Activated CD8-positive, alpha-beta memory T cell treated with anti-CD3 and anti-CD28 coated beads, Interleukin-2, amount 50 U/mL, for 1 hour (primary cell): Measurements from ENCODE around the gene U2AF1L4.

Source experiments
- DNase-seq: peaks from one replicate; pipeline ENCODE4 v3.0.0-alpha.2; 2020; ENCODE audit errors: extremely low read depth

Gene U2AF1L4

GRCh38 chr19:35740423-35741202 is 4.6 kb downstream of the U2AF1L4 start:
- peak; percentile 91 for DNase-seq

GRCh38 chr19:35740108-35740422 is 5.2 kb downstream of the U2AF1L4 start:
- DNase-seq, result no peak

GRCh38 chr19:35739275-35740107 is 5.7 kb downstream of the U2AF1L4 start:
- DNase-seq, result no peak

GRCh38 chr19:35738887-35739229 is 6.4 kb downstream of the U2AF1L4 start:
- no peak for DNase-seq

- no peak for DNase-seq
Measured at GRCh38 chr19:35738021-35738886, 7.0 kb downstream of the U2AF1L4 start.

- DNase-seq, result no peak
Measured at GRCh38 chr19:35736913-35737886, 8.0 kb downstream of the U2AF1L4 start.

GRCh38 chr19:35734889-35735288 is 10.3 kb downstream of the U2AF1L4 start:
- no peak for DNase-seq

GRCh38 chr19:35734273-35734672 is 10.9 kb downstream of the U2AF1L4 start:
- no peak for DNase-seq

GRCh38 chr19:35733180-35734125 is 11.8 kb downstream of the U2AF1L4 start:
- DNase-seq, result no peak

- no peak for DNase-seq
Measured at GRCh38 chr19:35732540-35733179, 12.6 kb downstream of the U2AF1L4 start.

- no peak for DNase-seq
Measured at GRCh38 chr19:35731779-35732405, 13.3 kb downstream of the U2AF1L4 start.

GRCh38 chr19:35731353-35731752 is 13.9 kb downstream of the U2AF1L4 start:
- no peak for DNase-seq

- no peak for DNase-seq
Measured at GRCh38 chr19:35730326-35730725, 14.9 kb downstream of the U2AF1L4 start.

GRCh38 chr19:35729763-35730162 is 15.5 kb downstream of the U2AF1L4 start:
- no peak for DNase-seq

- DNase-seq, result no peak
Measured at GRCh38 chr19:35729021-35729420, 16.2 kb downstream of the U2AF1L4 start.

- DNase-seq, result no peak
Measured at GRCh38 chr19:35727956-35728706, 17.1 kb downstream of the U2AF1L4 start.

- DNase-seq, result no peak
Measured at GRCh38 chr19:35727053-35727955, 17.9 kb downstream of the U2AF1L4 start.
